Liver (tissue), 3 donors: Measurements from ENCODE around the gene RRP1.

ENCODE experiments used
- RAD21 ChIP-seq, 2 donors: IDR thresholded peaks; 2 replicates each; pipeline ENCODE4 v1.6.1; 2016; ENCODE audit warnings: antibody characterized with exemption in 2 of 2, mild to moderate bottlenecking in 2 of 2
- TAF1 ChIP-seq: conservative IDR thresholded peaks from 2 replicates; pipeline ENCODE4 v1.6.1; 2016; ENCODE audit warnings: antibody characterized with exemption, mild to moderate bottlenecking
- YY1 ChIP-seq: IDR thresholded peaks from 2 replicates; pipeline ENCODE4 v1.6.1; 2016; ENCODE audit warnings: antibody characterized with exemption, mild to moderate bottlenecking
- TF ChIP-seq, protein P1 (sequence below): fragments of 150-350 bp; IDR thresholded peaks from 2 replicates; pipeline ENCODE4 v1.5.1; 2017; ENCODE audit warnings: improper control_type of control experiment, low read depth, low read length; ENCODE audit not compliant: missing input control
- donor health status: healthy.
- donor health status: healthy.

DNA sequence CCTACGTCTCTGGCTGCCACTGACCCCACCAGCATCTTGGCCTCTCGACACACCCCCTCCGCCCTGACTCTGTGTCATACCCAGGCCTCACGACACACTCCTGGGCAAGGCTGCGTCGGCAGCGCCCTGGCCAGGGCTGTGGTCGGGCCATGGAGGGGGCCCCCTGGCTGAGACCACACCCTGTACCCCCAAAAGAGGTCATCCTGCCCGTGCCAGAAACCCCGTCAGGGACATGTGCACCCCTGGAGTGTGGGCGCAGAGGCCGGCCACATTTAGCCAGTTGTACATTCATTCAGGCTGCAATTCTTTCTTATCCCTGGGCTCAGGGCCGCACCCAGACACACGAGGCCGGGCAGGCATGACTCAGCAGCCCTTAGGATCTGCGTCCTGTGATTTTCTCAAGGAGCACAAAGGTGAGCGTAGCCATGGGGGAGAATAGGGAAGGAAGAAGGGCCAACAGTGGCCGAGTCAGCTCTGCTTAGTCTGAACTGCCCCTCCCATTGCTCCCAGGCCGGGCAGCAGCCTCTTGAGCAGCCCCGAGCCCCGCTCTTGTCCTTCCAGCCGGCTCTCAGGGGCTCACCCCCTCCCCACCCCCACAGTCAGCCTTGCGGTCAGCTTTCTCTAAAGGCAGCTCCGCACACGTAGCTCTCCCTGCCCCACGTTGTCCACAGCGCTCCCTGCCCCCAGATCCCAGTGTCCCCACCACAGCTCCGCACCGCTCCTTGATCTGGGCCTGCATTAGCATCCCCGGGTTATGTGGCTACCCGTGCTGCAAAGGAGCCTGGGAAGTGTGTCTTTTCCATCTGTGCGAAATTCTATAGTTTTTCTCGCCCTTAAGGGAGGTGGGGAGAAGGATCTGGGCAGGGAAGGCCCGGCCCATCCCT lies 21.2 kb upstream of the RRP1 start:
- TF ChIP-seq, protein P1, sequence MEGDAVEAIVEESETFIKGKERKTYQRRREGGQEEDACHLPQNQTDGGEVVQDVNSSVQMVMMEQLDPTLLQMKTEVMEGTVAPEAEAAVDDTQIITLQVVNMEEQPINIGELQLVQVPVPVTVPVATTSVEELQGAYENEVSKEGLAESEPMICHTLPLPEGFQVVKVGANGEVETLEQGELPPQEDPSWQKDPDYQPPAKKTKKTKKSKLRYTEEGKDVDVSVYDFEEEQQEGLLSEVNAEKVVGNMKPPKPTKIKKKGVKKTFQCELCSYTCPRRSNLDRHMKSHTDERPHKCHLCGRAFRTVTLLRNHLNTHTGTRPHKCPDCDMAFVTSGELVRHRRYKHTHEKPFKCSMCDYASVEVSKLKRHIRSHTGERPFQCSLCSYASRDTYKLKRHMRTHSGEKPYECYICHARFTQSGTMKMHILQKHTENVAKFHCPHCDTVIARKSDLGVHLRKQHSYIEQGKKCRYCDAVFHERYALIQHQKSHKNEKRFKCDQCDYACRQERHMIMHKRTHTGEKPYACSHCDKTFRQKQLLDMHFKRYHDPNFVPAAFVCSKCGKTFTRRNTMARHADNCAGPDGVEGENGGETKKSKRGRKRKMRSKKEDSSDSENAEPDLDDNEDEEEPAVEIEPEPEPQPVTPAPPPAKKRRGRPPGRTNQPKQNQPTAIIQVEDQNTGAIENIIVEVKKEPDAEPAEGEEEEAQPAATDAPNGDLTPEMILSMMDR = no peak
- no peak for TF ChIP-seq RAD21 (IDR thresholded peaks at IDR 0.05)
- TF ChIP-seq YY1 = no peak
- TF ChIP-seq TAF1 = no peak
